ENCODE data around the gene SAMSN1.

The SAMSN1 gene

DNA sequence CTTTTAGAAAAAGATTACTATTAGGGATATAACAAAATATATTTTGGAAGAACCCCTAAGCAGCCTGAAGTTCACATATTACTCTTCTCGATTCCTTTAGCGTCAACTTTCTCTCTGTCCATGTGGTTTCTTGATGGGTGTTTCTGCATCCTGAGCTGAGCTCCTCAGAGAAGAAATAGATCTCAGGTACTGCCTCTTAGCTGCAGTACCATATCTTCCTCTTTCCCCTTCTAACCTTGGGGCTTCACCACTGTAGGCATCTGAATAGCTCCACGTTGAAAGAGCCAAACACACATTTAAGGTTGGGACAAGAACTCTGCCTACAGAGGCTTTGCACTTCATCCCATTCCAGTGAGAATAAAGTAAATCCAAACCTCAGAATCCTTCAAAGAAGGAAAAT lies 59.2 kb downstream of the SAMSN1 start:
- Histone ChIP-seq H3K4me1 (ENCODE audit: control insufficient read depth, insufficient read depth, low read length, poor library complexity, severe bottlenecking) (no peaks in the 10 kb centered on the region), H3K27ac (ENCODE audit: low read depth, low read length, severe bottlenecking) (no peak overlapping the region), H3K4me3 (ENCODE audit: extremely low read depth, insufficient read depth, low read length, poor library complexity, severe bottlenecking) (no peak overlapping the region), H3K36me3 (ENCODE audit: control insufficient read depth, insufficient read depth, low read length) (no peaks in the 10 kb centered on the region), H3K9me3 (ENCODE audit: control insufficient read depth, low read length) (no peaks in the 10 kb centered on the region)
- WGBS, 2 experiments (ENCODE audit: insufficient coverage in 2 of 2) = 90% methylated on average over 2 of the region's 3 CpGs; no CpG with 5 or more reads in 1 of the 2 experiments

DNA sequence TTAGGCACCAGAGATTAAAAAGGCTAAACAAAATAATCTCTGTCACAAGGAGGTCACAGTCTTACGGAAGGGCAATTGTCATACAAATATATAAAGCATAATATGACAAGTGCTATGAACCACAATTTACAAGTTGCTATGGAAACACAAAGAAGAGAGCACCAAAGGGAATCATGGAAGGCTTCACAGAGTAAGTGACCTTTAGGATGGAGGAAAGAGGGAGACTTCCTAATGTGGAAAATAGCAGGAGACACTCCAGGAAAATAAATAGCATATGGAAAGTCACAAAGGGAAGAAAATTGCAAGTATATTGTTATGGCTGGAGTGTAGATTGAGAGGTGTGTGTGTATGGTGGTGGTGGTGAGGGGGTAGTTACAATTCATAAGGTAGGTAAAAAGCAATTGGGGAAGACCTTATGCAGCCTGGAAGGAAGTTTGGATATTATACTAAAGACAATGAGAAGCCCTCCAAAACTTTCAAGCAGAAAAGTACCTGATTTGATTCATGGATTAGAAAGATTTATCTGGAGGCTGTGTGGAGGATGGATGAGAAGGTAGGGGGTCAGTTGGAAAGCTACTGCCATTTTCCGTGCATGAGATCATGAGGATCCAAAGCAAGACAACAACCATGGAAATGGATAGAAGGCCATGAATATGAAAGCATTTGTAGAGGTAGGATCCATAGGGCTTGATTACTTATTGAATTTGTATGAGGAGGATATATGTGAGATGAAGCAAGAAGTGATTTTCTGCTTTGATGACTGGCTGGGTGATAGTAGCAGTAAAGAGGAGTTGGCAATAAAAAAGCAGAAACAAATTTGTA lies 61.7 kb downstream of the SAMSN1 start:
- Histone ChIP-seq H3K36me3 (ENCODE audit: control insufficient read depth, insufficient read depth, low read length) (no peaks in the 10 kb centered on the region), H3K4me1 (ENCODE audit: control insufficient read depth, insufficient read depth, low read length, poor library complexity, severe bottlenecking) (no peaks in the 10 kb centered on the region), H3K4me3 (ENCODE audit: extremely low read depth, insufficient read depth, low read length, poor library complexity, severe bottlenecking) (no peak overlapping the region), H3K27ac (ENCODE audit: low read depth, low read length, severe bottlenecking) (no peak overlapping the region), H3K9me3 (ENCODE audit: control insufficient read depth, low read length) (no peaks in the 10 kb centered on the region)
- WGBS, 2 experiments (ENCODE audit: insufficient coverage in 2 of 2) = 85 to 100% methylated on average over 1 of the region's 2 CpGs

DNA sequence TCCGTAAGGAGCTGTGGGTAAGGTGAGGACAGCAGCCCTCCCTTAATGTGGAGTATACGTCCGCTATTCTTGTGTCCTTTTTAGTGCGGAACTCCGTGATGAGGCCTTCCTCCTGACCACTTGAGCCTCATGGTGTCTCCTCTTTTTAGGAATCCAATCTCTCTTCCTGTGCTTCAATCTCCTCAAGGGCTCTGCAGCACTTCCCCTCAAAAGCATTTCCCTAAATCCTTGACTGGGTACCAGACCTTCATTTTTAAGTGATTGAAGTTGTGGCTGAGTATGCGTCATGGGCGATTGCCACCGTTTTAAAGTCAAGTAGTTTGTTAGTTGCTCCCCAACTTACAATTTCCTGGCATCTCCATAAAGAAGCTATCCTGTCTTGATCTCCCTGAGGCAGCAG lies 62.8 kb downstream of the SAMSN1 start:
- Histone ChIP-seq H3K9me3 (ENCODE audit: control insufficient read depth, low read length) (no peaks in the 10 kb centered on the region), H3K4me1 (ENCODE audit: control insufficient read depth, insufficient read depth, low read length, poor library complexity, severe bottlenecking) (no peaks in the 10 kb centered on the region), H3K27ac (ENCODE audit: low read depth, low read length, severe bottlenecking) (no peak overlapping the region), H3K4me3 (ENCODE audit: extremely low read depth, insufficient read depth, low read length, poor library complexity, severe bottlenecking) (no peak overlapping the region), H3K36me3 (ENCODE audit: control insufficient read depth, insufficient read depth, low read length) (no peaks in the 10 kb centered on the region)
- 98 to 100% methylated on average over 5 of the region's 8 CpGs for WGBS, 2 experiments (ENCODE audit: insufficient coverage in 2 of 2)

DNA sequence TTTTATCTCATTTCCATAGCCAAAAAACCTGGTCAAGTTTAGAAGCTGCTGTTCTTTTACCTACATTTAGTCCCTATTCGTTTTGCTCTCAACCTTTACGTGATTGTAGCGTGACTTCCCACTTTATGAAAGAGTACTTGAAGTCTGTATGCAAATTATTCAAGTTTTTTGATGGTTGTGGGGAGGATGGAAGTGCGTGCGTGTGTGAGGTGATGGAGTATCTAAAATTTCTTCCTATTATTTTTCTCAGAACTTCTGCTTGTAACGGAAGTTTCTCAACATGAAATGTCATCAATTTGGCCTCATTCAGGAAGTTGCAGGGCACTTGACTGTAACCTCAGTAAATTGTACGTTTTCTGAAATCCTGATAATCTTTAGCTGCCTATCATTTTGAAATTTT lies 64.0 kb downstream of the SAMSN1 start:
- 93% methylated on average over 3 of the region's 7 CpGs; no CpG with 5 or more reads in 1 of the 2 experiments for WGBS, 2 experiments (ENCODE audit: insufficient coverage in 2 of 2)
- no peak overlapping the region for H3K27ac ChIP-seq (ENCODE audit: low read depth, low read length, severe bottlenecking)
- H3K9me3 ChIP-seq (ENCODE audit: control insufficient read depth, low read length) = no peaks in the 10 kb centered on the region
- no peak overlapping the region for H3K4me3 ChIP-seq (ENCODE audit: extremely low read depth, insufficient read depth, low read length, poor library complexity, severe bottlenecking)
- H3K36me3 ChIP-seq (ENCODE audit: control insufficient read depth, insufficient read depth, low read length) = no peaks in the 10 kb centered on the region
- no peaks in the 10 kb centered on the region for H3K4me1 ChIP-seq (ENCODE audit: control insufficient read depth, insufficient read depth, low read length, poor library complexity, severe bottlenecking)

DNA sequence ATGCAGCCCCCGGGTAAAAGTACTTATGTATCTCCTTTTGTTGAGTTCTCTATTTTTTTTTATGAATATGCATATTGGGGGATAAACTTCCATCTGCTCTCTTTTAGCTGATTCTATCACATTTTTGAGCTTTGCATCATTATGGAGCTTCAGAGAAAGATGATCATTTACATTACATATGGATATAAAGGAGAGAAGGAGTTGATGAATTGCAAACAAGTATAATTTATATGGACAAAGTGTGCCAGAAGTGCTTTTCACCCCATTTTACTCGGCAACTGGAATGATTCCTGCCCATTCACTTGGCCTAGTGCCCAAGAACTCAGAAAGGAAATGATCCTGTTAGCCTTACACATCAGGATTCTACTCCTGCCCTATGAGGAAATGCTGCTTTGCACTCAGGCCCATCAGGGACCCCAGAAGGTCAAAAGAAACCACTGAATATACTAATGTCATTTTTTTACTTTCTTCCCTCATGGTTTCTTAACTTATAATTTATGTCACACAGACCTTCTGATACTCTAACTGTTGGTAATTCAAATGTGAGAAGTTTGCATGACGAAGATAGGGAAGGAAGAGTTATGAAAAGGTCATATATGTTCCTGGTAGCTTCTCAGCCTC lies 65.6 kb downstream of the SAMSN1 start:
- no peaks in the 10 kb centered on the region for H3K9me3 ChIP-seq (ENCODE audit: control insufficient read depth, low read length)
- H3K4me3 ChIP-seq (ENCODE audit: extremely low read depth, insufficient read depth, low read length, poor library complexity, severe bottlenecking) = no peak overlapping the region
- WGBS, 2 experiments (ENCODE audit: insufficient coverage in 2 of 2) = 88 to 100% methylated on average over 1 of the region's 3 CpGs
- H3K27ac ChIP-seq (ENCODE audit: low read depth, low read length, severe bottlenecking) = no peak overlapping the region
- no peaks in the 10 kb centered on the region for H3K36me3 ChIP-seq (ENCODE audit: control insufficient read depth, insufficient read depth, low read length)
- H3K4me1 ChIP-seq (ENCODE audit: control insufficient read depth, insufficient read depth, low read length, poor library complexity, severe bottlenecking) = no peaks in the 10 kb centered on the region

DNA sequence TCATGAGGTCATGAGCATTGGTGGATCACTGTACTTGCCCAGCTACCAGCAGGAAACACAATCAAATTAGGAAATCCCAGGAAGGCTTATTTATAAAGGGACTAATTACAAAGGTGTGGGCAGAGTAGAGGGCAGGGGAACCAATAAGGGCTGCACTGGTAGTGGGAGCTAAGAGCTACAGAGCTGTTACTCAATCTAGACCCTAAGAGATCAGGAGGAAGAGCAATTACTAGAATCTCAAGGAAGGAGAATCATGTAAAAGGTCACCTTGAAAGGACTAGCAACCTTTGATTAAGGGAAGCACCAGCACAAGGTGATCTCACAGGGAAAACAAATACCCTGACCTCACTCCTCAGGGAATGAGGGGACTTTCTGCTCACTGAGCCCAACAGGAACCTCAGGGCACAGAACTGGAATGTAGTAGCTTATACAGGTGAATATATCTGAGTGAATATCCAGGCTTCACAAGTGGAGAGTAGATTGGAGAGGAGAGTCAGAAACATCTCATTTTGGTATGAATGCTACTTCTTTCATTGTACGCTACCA lies 66.8 kb downstream of the SAMSN1 start:
- Histone ChIP-seq H3K4me3 (ENCODE audit: extremely low read depth, insufficient read depth, low read length, poor library complexity, severe bottlenecking) (no peak overlapping the region), H3K4me1 (ENCODE audit: control insufficient read depth, insufficient read depth, low read length, poor library complexity, severe bottlenecking) (no peaks in the 10 kb centered on the region), H3K27ac (ENCODE audit: low read depth, low read length, severe bottlenecking) (no peak overlapping the region), H3K9me3 (ENCODE audit: control insufficient read depth, low read length) (no peaks in the 10 kb centered on the region), H3K36me3 (ENCODE audit: control insufficient read depth, insufficient read depth, low read length) (no peaks in the 10 kb centered on the region)
- WGBS, 2 experiments (ENCODE audit: insufficient coverage in 2 of 2) = 60% methylated on average over 1 of the region's 1 CpG

DNA sequence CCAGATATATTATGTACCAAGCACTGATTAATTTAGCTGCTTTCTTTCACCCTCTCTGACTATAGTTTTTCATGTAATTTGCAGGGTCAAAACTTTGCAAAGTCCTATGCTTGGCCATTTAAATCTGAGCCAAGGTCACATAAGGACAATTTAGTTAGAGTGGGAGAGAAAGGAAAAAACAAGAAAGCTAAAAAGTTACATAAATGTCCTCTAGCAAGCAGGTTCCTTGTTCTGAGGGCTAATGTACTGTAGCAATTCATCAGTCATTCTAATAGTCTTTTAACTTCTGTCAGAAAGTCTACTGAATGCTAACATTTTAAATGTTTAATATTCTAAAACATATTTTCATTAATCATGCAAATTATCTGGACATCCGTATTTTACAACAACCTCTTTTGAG lies 68.3 kb downstream of the SAMSN1 start:
- no CpG with 5 or more reads among the region's 1 CpG for WGBS, 2 experiments (ENCODE audit: insufficient coverage in 2 of 2)
- Histone ChIP-seq H3K4me1 (ENCODE audit: control insufficient read depth, insufficient read depth, low read length, poor library complexity, severe bottlenecking) (no peaks in the 10 kb centered on the region), H3K36me3 (ENCODE audit: control insufficient read depth, insufficient read depth, low read length) (no peaks in the 10 kb centered on the region), H3K4me3 (ENCODE audit: extremely low read depth, insufficient read depth, low read length, poor library complexity, severe bottlenecking) (no peak overlapping the region), H3K27ac (ENCODE audit: low read depth, low read length, severe bottlenecking) (no peak overlapping the region), H3K9me3 (ENCODE audit: control insufficient read depth, low read length) (no peaks in the 10 kb centered on the region)

DNA sequence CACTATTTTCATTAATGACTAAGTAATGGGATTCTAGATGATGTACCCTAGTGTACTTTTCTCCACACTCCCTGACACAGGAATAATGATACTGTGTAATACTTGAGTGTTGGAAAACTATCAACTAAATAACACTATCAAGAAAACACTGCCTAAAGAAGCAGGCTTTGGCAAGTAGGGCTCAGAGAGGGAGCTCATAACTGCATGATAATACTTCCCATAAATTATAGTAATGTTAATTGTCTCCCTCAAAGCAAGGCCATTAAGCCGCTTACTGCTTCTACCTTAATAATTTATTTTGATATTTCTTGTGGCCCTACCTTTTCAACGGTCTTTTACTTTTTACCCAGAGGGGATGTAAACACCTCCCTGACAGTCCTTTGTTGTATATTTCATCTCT lies 69.0 kb downstream of the SAMSN1 start:
- Histone ChIP-seq H3K9me3 (ENCODE audit: control insufficient read depth, low read length) (no peaks in the 10 kb centered on the region), H3K27ac (ENCODE audit: low read depth, low read length, severe bottlenecking) (no peak overlapping the region), H3K4me1 (ENCODE audit: control insufficient read depth, insufficient read depth, low read length, poor library complexity, severe bottlenecking) (no peaks in the 10 kb centered on the region), H3K36me3 (ENCODE audit: control insufficient read depth, insufficient read depth, low read length) (no peaks in the 10 kb centered on the region), H3K4me3 (ENCODE audit: extremely low read depth, insufficient read depth, low read length, poor library complexity, severe bottlenecking) (no peak overlapping the region)
- no CpG with 5 or more reads among the region's 2 CpGs for WGBS, 2 experiments (ENCODE audit: insufficient coverage in 2 of 2)

DNA sequence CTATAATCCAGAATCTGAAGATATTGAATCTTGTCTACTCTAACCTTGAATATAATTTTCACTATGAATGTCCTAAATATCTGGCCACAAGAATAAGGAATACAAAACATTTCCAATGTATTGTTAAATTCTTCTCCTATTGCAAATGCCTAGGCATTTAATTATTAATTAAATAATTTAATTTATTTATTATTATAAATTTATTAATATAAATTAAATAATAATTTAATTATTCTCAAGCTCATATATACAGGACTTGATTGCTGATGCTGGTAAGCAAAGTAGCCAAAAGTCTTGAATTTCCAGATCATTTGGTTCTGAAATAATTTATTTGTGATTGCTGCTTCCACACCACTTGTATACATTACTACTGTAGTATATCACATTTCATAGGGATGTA lies 71.1 kb downstream of the SAMSN1 start:
- Histone ChIP-seq H3K36me3 (ENCODE audit: control insufficient read depth, insufficient read depth, low read length) (no peaks in the 10 kb centered on the region), H3K4me1 (ENCODE audit: control insufficient read depth, insufficient read depth, low read length, poor library complexity, severe bottlenecking) (no peaks in the 10 kb centered on the region), H3K27ac (ENCODE audit: low read depth, low read length, severe bottlenecking) (no peak overlapping the region), H3K4me3 (ENCODE audit: extremely low read depth, insufficient read depth, low read length, poor library complexity, severe bottlenecking) (no peak overlapping the region), H3K9me3 (ENCODE audit: control insufficient read depth, low read length) (no peaks in the 10 kb centered on the region)

DNA sequence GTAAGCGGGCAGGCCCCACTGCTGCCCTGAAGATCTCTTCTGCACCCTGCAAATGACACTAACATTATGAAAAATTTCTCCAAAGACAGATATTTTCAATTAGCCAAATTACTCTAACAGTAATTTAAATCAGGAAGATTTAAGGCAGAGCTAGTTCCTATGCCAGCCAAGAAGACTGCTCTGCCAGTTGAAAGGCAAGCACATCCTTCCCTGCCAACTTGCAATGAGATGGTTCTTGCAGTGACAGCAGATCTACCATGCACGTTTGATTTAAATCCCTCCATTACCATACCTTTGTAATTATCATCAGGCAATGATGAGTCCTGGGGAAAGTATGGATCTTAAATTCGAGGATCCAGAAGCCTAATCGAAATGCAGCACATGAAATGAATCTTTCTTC lies 76.5 kb downstream of the SAMSN1 start:
- Histone ChIP-seq H3K4me1 (ENCODE audit: control insufficient read depth, insufficient read depth, low read length, poor library complexity, severe bottlenecking) (no peaks in the 10 kb centered on the region), H3K9me3 (ENCODE audit: control insufficient read depth, low read length) (no peaks in the 10 kb centered on the region), H3K4me3 (ENCODE audit: extremely low read depth, insufficient read depth, low read length, poor library complexity, severe bottlenecking) (no peak overlapping the region), H3K27ac (ENCODE audit: low read depth, low read length, severe bottlenecking) (no peak overlapping the region), H3K36me3 (ENCODE audit: control insufficient read depth, insufficient read depth, low read length) (no peaks in the 10 kb centered on the region)
- WGBS, 2 experiments (ENCODE audit: insufficient coverage in 2 of 2) = no CpG with 5 or more reads among the region's 4 CpGs

DNA sequence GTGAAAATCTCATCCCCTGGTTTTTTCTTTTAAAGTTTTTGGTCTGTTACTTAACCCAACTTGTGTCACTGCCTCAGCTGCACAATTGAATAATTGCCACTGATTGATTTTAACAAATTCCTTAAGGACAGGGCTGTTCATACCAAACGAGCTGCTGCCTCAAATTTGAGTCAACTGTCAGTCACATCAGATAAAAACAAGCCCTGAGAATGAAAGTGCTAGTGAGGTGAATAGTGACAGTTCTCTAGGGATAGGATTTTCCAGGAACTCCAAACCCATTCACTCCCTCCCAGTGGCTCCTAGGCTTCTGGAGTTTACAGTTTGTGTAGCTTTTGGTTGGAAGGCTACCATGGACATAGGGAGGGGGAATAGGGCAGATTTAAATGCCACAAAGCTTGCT lies 79.4 kb downstream of the SAMSN1 start:
- WGBS, 2 experiments (ENCODE audit: insufficient coverage in 2 of 2) = no CpG with 5 or more reads among the region's 1 CpG

More for the DNA sequence above, 79.4 kb downstream of the SAMSN1 start:
- Histone ChIP-seq H3K4me3 (ENCODE audit: extremely low read depth, insufficient read depth, low read length, poor library complexity, severe bottlenecking) (no peak overlapping the region), H3K27ac (ENCODE audit: low read depth, low read length, severe bottlenecking) (no peak overlapping the region), H3K9me3 (ENCODE audit: control insufficient read depth, low read length) (no peaks in the 10 kb centered on the region), H3K36me3 (ENCODE audit: control insufficient read depth, insufficient read depth, low read length) (no peaks in the 10 kb centered on the region), H3K4me1 (ENCODE audit: control insufficient read depth, insufficient read depth, low read length, poor library complexity, severe bottlenecking) (no peaks in the 10 kb centered on the region)

All from mesodermal cell (in vitro differentiated cells).